ENCODE measurements around the gene MYO6.

Gene MYO6

DNA sequence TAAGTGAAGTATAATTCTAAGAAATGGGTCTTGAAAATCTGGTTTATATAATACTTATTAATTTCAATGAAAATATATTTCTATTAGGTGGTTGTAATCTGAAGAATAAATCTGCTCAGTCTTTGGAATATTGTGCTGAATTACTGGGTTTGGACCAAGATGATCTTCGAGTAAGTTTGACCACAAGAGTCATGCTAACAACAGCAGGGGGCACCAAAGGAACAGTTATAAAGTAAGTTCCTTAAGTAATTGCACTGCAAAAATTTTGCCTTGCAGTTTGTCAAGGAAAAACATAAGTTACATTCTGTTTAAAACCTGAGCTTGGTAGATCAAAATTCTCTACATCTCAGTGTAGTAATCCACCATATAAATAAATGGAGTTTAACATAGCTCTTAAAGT, 106.0 kb downstream of the MYO6 start:
- DNase-seq (ENCODE audit: low read depth, low spot score), result peak; percentile 12
- no peak overlapping the region for H3K4me3 ChIP-seq (ENCODE audit: low read depth, low read length)
- TF ChIP-seq, protein P1, sequence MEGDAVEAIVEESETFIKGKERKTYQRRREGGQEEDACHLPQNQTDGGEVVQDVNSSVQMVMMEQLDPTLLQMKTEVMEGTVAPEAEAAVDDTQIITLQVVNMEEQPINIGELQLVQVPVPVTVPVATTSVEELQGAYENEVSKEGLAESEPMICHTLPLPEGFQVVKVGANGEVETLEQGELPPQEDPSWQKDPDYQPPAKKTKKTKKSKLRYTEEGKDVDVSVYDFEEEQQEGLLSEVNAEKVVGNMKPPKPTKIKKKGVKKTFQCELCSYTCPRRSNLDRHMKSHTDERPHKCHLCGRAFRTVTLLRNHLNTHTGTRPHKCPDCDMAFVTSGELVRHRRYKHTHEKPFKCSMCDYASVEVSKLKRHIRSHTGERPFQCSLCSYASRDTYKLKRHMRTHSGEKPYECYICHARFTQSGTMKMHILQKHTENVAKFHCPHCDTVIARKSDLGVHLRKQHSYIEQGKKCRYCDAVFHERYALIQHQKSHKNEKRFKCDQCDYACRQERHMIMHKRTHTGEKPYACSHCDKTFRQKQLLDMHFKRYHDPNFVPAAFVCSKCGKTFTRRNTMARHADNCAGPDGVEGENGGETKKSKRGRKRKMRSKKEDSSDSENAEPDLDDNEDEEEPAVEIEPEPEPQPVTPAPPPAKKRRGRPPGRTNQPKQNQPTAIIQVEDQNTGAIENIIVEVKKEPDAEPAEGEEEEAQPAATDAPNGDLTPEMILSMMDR (IDR thresholded peaks at IDR 0.05; ENCODE audit: insufficient read depth, low read length, missing control alignments), result peak; percentile 45
- ChIA-PET CTCF (interaction anchor here (0.7 to 1.8 kb wide), 14 partner anchors 10 to 1602 kb away, joined by 3 to 15 read pairs (median 4); no protein-coding TSS in a partner anchor), POLR2A (no interaction called here)

DNA sequence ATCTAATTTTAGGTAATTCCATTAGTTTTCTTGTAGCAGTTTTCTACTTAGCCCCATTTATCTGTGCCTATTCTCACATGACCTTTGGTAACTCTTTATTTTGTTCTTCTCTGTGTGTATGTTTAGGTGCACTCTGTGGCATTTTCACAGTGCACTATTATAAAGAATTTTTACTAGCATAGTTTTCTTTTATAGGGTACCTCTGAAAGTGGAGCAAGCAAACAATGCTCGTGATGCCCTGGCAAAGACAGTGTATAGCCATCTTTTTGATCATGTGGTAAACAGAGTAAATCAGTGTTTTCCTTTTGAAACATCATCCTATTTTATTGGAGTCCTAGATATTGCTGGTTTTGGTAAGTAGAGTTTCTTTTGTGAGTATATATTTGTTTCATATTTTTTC, 107.9 kb downstream of the MYO6 start:
- no peak overlapping the region for H3K4me3 ChIP-seq (ENCODE audit: low read depth, low read length)
- TF ChIP-seq, protein P1 (IDR thresholded peaks at IDR 0.05; ENCODE audit: insufficient read depth, low read length, missing control alignments), result no peak
- no peak for DNase-seq (ENCODE audit: low read depth, low spot score)
- POLR2A ChIA-PET, result no interaction called here
- CTCF ChIA-PET, result no interaction called here

DNA sequence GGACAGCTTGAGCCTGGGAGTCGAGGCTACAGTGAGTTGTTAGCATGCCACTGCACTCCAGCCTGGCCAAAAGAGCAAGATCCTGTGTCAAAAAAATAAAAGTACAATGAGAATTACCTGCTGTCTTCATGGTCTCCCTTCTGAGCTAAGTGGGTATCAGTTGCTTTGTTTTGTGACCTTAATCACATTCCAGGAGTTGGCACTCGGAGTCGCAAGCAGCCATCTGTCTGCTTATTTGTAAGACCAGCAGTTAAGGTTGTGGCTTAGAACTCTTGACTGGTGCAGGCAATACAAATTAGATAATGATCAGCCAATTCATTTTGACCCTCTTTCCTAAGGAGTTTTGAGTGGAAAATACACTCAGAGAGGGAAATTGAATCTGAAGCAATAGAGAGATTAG, 114.0 kb downstream of the MYO6 start:
- no peak for DNase-seq (ENCODE audit: low read depth, low spot score)
- ChIA-PET CTCF (interaction anchor here (1.1 kb wide), 1 partner anchor 9 kb away, joined by 5 read pairs; no protein-coding TSS in a partner anchor), POLR2A (no interaction called here)
- no peak overlapping the region for H3K4me3 ChIP-seq (ENCODE audit: low read depth, low read length)
- TF ChIP-seq, protein P1 (IDR thresholded peaks at IDR 0.05; ENCODE audit: insufficient read depth, low read length, missing control alignments), result no peak

DNA sequence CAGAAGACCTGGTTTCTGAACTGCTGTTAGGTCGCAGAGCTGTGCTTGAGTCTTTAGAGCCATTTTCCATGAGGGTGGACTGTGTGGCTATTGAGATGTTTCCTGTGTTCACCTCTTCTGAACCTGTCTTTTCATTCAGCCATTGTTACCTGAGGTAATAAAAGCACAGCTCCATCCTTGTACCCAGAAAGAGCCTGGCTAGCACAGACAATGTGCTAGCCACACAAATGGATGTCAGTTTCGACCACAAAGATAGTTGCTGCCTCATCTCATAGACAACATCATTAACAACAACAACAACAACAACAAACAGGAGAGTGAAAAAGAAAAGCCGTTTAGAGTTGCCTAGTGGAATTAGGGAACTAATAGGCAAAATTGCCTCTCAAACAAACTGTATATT, 114.7 kb downstream of the MYO6 start:
- ChIA-PET POLR2A (no interaction called here), CTCF (interaction anchor here (0.8 kb wide), 1 partner anchor 10 kb away, joined by 3 read pairs; no protein-coding TSS in a partner anchor)
- H3K4me3 ChIP-seq (ENCODE audit: low read depth, low read length), result no peak overlapping the region
- no peak for DNase-seq (ENCODE audit: low read depth, low spot score)
- TF ChIP-seq, protein P1 (IDR thresholded peaks at IDR 0.05; ENCODE audit: insufficient read depth, low read length, missing control alignments), result no peak

DNA sequence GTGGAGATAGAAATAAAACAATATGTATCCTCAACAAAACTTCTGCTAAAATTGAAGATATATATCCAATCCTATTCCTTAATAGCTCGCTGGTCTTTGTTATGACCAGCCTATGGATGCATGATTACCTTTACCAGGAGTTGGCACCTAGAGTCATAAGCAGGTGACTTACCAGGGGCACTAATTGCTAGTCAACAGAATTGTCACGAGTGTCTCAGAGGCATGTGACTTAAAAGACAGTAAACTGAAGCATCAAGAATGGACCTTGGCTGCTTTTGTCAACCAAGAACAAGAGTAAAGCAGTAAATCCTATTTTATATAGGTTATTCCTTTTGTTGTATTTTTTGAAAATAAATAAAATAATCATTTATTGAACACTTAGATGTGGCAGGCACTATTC, 115.4 kb downstream of the MYO6 start:
- no peak for DNase-seq (ENCODE audit: low read depth, low spot score)
- CTCF ChIA-PET, result interaction anchor here (0.8 to 1.2 kb wide), 2 partner anchors 9 to 10 kb away, joined by 3 read pairs; no protein-coding TSS in a partner anchor
- TF ChIP-seq, protein P1 (IDR thresholded peaks at IDR 0.05; ENCODE audit: insufficient read depth, low read length, missing control alignments), result no peak
- no peak overlapping the region for H3K4me3 ChIP-seq (ENCODE audit: low read depth, low read length)
- POLR2A ChIA-PET, result no interaction called here

DNA sequence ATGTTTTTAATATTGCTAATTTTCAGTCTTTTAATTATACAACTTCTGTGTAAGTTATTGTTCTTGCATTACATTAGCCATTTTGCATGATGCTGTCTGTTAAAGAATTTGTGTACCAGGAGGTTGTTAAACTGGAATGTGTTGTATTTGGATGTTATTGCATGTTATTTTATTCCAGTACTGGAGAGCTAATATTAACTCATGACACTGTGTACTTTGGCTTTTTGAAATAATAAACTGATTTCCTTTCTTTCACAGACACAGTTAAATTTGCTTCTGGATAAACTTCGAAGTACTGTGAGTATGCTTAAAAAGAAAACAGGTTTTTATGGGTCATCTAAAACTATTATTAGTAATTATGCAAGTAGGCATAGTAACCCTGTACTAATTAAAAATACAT, 121.3 kb downstream of the MYO6 start:
- POLR2A ChIA-PET, result no interaction called here
- no peak for DNase-seq (ENCODE audit: low read depth, low spot score)
- CTCF ChIA-PET, result interaction anchor here (1.0 to 3.0 kb wide), 2 partner anchors 10 to 23 kb away, joined by 3 to 18 read pairs; no protein-coding TSS in a partner anchor
- TF ChIP-seq, protein P1 (IDR thresholded peaks at IDR 0.05; ENCODE audit: insufficient read depth, low read length, missing control alignments), result no peak
- H3K4me3 ChIP-seq (ENCODE audit: low read depth, low read length), result no peak overlapping the region
